ENCODE measurements around the gene DPH2. TPM values are rescaled to one million over a fixed set of nuclear protein-coding genes. Genes with fewer than 3 reads are reported as not detected.

Gene DPH2
- total RNA-seq, 1 donor from 2014 or later = 30.2 TPM

GRCh38 chr1:43973981-43974442 is 4.2 kb downstream of the DPH2 start:
- peak overlapping the region; percentile 95 for H3K4me3 Mint-ChIP-seq
- peaks cover 26% of the 10 kb centered on the region for H3K36me3 Mint-ChIP-seq
- no peak for DNase-seq (ENCODE audit: extremely low spot score, unreplicated experiment)
- peak overlapping the region; percentile 95 for H3K27ac Mint-ChIP-seq
- peaks cover 50% of the 10 kb centered on the region for H3K4me1 Mint-ChIP-seq (ENCODE audit: unreplicated experiment)
- H3K27me3 Mint-ChIP-seq = no peaks in the 10 kb centered on the region
- TF ChIP-seq CTCF (conservative IDR thresholded peaks at IDR 0.05) = no peak
- no peaks in the 10 kb centered on the region for H3K9me3 Mint-ChIP-seq

GRCh38 chr1:43974443-43975248 is 4.8 kb downstream of the DPH2 start, which contains the start of gene ATP6V0B:
Gene ATP6V0B (plus strand): TSS chr1:43974960. CDS start chr1:43975041, 81 bp downstream.
- peaks cover 24% of the 10 kb centered on the region for H3K36me3 Mint-ChIP-seq
- no peaks in the 10 kb centered on the region for H3K27me3 Mint-ChIP-seq
- H3K27ac Mint-ChIP-seq = peak within 1 kb of the TSS; percentile 95
- peak; percentile 60 for TF ChIP-seq CTCF (conservative IDR thresholded peaks at IDR 0.05)
- no peaks in the 10 kb centered on the region for H3K9me3 Mint-ChIP-seq
- DNase-seq (ENCODE audit: extremely low spot score, unreplicated experiment) = peak; percentile 96
- peaks cover 47% of the 10 kb centered on the region for H3K4me1 Mint-ChIP-seq (ENCODE audit: unreplicated experiment)
- peak within 1 kb of the TSS; percentile 95 for H3K4me3 Mint-ChIP-seq

GRCh38 chr1:43975249-43975961 is 5.6 kb downstream of the DPH2 start:
- Mint-ChIP-seq H3K4me3 (peak overlapping the region; percentile 95), H3K27ac (peak overlapping the region; percentile 77), H3K4me1 (ENCODE audit: unreplicated experiment) (peaks cover 47% of the 10 kb centered on the region), H3K36me3 (peaks cover 23% of the 10 kb centered on the region), H3K9me3 (no peaks in the 10 kb centered on the region), H3K27me3 (no peaks in the 10 kb centered on the region)
- peak; percentile 14 for TF ChIP-seq CTCF (conservative IDR thresholded peaks at IDR 0.05)
- no peak for DNase-seq (ENCODE audit: extremely low spot score, unreplicated experiment)

GRCh38 chr1:43976045-43976444 is 6.2 kb downstream of the DPH2 start:
- H3K27ac Mint-ChIP-seq = peak overlapping the region; percentile 77
- H3K36me3 Mint-ChIP-seq = peaks cover 27% of the 10 kb centered on the region
- no peak for TF ChIP-seq CTCF (conservative IDR thresholded peaks at IDR 0.05)
- H3K4me3 Mint-ChIP-seq = peak overlapping the region; percentile 95
- no peaks in the 10 kb centered on the region for H3K27me3 Mint-ChIP-seq
- peaks cover 47% of the 10 kb centered on the region for H3K4me1 Mint-ChIP-seq (ENCODE audit: unreplicated experiment)
- H3K9me3 Mint-ChIP-seq = no peaks in the 10 kb centered on the region
- no peak for DNase-seq (ENCODE audit: extremely low spot score, unreplicated experiment)

- Mint-ChIP-seq H3K9me3 (no peaks in the 10 kb centered on the region), H3K27ac (peak overlapping the region; percentile 18), H3K36me3 (peaks cover 27% of the 10 kb centered on the region), H3K4me1 (ENCODE audit: unreplicated experiment) (peaks cover 47% of the 10 kb centered on the region), H3K27me3 (no peaks in the 10 kb centered on the region), H3K4me3 (peak overlapping the region; percentile 95)
- no peak for TF ChIP-seq CTCF (conservative IDR thresholded peaks at IDR 0.05)
- DNase-seq (ENCODE audit: extremely low spot score, unreplicated experiment) = no peak
These were observed 7.1 kb downstream of the DPH2 start for GRCh38 chr1:43976890-43977289.
